HG02642 (cell line): Measurements from ENCODE around the gene STEAP4.

Experiments
- ATAC-seq: cut with Tn5 transposase; IDR thresholded peaks from one replicate; pipeline ENCODE4 v1.9.1; 2021; ENCODE audit warnings: mild to moderate bottlenecking; ENCODE audit not compliant: unreplicated experiment, poor library complexity

Gene STEAP4

DNA sequence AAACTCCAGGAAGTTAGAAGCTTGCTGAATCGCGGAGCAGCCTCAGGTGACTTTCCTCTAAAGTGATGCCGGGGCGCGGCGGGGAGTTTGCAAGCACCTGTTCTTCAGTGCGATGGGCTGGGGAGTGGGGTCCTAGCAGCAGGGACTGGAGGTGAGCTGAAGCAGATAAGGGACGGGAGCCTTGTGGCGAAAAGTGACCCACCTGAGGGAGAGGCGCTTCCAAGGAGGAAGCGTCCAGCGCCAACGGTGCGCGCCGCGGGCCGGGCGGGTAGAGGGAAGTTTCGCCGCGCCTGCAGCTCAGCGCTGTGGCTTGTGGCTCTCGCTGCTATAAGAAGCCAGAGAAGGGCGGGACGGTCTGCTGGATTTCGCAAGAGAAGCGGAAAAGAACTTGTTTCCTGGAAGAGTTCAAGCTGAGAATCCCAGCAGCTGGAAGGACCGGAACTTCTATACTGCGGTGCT lies at the start of gene STEAP4:
STEAP4 (minus strand) TSS at position 305 of the 459 bp plus-strand sequence. CDS start 22,625 bp downstream, outside the sequence.
- no peak for ATAC-seq

DNA sequence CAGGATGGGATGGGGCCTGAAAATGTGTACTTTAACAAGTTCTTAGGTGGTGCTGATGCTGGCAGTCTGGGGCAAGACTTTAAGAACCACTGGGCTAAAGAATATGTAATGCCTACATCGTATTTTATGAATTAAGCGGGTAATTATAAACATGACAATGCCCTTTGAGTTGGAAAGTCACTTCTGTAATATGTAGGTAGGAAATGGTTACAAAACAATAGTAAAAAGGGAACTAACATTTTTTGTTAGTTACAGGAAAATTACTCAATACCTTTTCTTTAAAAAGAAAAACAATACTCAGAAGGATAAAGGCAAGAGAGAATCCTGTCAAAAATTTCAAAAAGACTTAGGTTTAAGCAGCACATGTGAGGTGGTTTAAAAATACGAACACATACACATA lies 48.3 kb upstream of the STEAP4 start:
- ATAC-seq = no peak

DNA sequence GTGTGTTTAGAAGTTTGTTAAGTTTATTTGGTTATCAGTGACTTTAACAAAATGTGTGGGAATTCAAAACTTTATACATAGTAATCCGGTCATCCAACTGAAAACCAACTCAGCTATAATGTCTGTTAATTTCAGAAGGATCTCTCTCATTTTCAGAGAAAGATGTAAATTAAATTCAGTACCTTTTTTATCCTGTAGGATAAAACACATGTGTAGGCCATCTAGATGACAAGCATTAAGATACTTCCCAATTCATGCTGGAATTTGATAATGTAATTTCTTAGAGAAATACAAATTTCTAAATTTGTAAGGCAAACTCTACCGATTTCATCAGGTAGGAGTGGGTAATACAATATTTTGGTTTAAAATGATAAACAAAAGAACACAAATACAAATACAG lies 43.4 kb upstream of the STEAP4 start:
- no peak for ATAC-seq

DNA sequence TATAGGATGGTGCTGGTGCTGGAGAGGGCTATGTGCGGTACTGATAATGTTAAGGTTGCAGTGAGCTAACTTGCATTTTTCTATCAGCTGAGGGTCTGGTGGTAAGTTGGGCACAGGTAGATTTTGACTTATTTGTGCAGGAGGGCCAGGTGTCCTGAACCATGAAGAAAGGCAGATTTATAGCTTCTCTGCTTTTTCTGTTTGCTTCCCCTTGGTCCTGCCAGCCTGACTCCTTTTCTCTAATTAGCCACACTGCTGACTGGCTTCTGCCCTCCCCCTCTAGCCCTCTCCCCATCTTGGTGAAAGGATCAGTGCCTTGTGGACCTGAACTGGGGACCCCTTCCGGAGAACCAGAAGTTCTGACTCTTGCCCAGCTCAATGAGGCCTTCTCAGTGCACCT lies 40.8 kb upstream of the STEAP4 start:
- no peak for ATAC-seq

DNA sequence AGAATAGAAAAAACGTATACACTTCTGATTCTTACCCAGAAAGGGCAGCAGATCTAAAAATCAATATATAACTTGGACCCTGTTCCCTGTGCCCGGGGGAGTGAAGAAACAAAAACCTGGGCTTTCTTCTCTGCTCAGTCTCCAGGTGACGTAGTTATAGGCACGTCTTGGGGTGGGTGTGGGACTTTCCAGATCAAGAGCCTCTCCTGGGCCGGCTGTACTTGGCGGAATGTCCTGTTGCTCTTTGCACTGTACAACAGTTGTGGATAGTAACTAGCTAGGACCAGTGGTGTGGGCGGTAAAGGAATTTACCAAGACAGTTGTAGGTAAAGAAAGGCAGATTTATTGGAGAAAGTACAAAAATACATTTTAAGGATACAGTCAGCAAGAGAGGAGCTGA lies 40.4 kb upstream of the STEAP4 start:
- ATAC-seq = no peak

DNA sequence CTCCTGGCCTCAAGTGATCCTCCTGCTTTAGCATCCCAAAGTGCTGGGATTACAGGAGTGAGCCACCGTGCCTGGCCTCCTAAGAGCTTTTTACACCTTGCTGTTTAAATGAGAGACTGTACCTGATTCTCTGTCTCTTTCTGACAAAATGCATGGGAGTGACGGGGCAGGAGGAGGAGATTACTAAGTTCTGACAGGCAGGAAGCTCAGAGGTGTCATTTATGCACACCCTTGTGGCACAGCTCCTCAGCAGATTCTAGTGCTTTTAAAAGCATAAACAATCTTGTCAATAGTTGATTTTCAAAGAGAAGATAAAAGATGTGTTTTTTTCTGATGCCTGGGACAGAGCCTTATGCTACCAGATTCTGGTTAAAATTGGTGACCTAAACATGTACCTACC lies 39.7 kb upstream of the STEAP4 start:
- ATAC-seq = no peak

DNA sequence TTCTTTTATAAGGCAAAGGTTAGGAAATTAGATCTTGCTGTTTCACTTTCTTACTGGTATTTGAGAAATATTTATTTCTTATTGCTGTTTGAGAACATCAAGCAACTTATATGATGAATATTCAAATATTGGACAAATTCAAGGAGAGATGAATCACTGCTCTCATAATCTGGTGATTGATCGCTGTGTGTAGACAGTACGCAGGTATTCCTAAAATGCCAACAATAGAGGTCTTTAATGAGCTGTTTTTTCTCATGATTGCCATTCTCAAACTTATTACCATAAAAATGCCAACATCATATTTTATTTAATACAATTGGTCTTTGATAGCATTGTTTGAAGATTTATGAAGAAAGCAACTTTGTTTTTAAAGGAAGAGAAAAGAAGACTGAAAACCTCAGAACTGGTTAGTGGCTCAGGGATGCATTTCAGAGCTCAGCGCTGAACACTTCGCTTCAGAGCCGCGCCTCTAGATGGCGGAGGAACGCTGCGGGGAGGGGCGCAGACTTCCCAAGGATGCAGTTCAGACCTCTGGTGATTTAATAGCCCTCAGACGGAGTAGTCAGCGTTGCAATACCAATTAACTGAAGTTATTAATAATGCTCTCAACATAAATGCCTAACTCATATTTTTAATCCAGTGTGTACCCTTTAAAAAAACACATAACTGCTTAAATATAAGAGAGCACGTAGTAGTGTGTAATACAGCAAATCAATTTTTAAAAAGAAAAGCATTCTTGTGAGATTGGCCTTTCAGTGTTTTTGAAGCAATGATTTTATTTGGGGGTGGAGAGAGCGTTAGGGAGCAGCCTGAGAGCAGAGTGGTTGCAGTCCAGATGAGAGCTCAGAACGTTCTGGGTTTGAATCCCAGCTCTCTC lies 38.5 kb upstream of the STEAP4 start:
- peak; percentile 67 for ATAC-seq

DNA sequence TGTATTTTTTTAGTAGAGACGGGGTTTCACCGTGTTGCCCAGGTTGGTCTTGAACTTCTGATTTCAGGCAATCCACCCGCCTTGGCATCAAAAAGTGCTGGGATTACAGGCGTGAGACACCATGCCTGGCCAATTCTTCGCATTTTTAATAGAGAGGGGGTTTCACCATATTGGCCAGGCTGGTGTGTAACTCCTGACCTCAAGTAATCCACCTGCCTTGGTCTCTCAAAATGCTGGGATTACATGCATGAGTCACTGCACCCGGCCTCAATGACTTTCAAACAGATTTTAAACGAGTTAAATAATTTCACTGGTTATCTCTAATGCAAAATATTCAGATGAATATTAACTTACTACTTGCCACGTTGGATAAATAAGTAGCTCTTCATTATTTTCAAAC lies 37.6 kb upstream of the STEAP4 start:
- no peak for ATAC-seq

DNA sequence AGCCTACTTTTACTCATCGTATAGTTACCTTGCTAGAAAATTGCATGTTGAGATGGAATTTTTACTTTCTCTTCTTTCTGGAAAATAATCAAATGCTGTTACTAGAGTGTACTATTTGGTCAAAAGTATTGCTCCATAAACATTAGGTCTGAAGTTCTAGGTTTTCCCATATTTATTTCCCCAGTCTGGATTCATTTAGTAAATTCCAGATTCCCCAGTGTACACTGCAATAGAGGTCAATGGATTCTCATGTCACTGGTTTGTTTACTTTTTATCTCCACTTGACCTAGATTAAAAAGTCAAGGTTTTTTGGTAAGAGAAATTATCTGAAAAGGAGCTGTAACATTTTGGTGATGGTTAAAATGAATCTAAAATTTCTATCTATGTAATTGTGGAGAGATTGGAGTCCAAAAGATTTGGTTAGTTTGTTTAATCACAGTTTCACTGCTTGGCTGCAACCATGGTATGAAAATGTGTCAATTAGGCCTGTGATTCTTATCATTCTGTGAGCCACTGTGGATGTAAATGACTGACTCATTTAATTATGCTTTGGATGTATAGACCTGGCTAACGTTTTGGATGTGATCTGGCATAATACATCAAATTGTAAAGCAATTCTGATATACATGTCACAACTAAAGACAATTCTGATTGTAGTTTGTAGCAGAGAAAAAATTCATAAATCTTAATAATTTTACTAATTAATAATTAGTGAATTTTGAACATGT lies 32.7 kb upstream of the STEAP4 start:
- no peak for ATAC-seq

DNA sequence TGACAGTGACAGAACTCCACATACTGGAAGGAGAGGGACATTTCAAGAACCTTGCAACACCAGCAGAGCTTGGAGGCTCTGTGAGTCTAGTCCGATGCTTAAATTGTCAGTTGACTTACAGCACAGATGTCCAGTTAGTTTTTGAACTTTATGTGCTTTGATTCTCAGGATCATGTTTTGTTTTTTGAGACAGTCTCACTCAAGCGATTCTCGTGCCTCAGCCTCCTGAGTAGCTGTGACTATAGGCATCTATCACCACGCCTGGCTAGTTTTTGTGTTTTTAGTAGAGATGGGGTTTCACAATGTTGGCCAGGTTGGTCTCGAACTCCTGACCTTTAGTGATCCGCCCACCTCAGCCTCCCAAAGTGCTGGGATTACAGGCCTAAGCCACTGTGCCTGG lies 31.8 kb upstream of the STEAP4 start:
- ATAC-seq = no peak

DNA sequence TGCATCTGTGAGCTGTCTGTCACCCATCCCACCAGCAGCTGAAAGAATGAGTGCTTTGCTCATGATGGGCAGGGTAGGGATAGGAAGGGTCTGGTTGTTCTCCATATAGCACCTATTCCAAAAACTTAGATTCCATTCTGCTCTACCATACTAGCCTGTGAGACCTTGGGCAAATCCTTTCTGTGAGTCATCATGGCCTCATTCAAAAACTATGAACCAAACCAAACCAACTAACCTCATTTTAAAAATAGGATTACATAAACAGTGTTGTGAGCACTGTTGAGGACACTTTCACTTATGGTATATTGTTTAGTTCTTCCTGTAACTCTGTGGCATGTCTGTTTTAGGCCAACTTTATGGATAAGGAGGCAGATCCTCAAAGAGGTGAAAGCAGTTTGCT lies 30.9 kb upstream of the STEAP4 start:
- no peak for ATAC-seq

DNA sequence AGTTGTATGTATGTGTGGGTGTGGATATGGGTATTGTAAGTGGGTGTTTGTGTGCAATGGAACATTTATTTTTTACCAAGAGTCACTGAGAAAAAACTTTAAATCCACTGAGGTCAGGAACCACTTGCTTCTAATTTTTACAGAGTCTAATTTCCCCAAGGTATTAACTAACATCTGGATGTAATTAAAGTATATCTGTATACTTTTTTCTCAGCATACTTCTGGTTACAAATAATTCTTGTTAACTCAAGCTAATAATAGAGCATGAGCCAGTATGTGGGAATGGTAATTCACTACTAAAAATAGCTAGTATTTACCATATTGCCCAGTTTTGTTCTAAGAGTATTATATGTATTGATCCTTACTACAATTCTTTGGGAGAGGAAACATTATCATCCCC lies 24.6 kb upstream of the STEAP4 start:
- ATAC-seq = no peak

DNA sequence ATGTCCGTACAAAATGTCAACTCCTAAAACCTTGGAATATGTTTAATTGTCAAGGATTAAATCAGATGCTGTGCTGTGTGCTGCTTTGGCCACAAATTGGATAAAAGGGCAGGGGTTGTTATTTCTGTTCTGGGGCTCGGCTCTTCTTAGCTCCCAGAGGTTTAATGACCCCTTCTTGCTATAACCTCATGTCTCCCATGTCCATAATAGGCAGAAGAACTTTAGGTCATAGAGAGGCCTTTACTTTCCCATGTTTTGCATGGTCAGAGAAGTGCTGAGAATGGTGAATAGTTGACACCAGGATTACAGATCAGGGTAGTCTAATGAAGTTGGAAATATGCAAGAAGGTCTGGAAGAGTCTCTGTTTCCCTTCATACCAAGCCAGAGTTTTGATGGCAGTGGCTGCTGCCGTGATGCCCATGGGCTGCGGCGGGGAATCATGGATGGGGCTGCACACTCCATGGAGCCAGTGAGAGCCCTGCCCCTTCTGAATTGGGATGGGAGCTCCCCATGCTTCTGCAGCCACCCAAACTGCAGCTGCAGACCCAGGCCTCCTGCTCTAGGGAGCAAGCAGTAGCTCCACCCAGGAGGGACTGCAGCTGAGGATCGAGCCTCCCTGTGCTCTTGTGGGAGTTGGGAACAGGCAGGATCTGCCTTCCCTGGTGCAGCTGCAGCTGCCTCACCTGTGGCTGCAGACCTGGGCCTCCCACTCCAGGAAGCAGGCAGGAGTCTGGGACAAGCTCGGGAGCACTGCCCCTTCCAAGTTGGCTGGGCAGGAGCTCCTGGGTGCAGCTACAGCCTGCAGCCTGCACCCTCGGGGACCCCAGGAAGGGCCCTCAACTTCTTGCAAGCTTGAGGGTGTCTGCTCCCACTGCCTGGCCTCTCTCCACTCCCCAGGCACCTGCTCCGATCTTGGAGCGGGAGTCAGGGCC lies 23.1 kb upstream of the STEAP4 start:
- ATAC-seq = no peak

DNA sequence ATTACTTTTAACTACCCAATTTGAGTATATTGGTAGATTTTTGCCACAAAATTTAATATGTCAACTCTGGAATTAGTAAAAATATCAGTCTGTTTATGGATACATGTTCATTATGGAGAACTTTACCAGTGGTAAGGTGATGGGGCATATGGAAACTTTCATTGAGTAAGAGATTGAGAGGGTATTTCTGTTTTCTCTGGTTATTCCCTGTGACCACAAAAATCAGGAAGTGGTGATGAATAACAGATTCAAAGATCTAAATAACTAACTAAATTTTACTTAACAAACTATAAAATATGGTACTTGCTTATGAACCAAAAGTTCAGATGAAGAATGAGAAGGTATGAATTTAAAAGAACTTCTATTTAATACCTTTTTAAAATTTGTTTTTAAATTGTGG lies 22.1 kb upstream of the STEAP4 start:
- ATAC-seq = no peak

DNA sequence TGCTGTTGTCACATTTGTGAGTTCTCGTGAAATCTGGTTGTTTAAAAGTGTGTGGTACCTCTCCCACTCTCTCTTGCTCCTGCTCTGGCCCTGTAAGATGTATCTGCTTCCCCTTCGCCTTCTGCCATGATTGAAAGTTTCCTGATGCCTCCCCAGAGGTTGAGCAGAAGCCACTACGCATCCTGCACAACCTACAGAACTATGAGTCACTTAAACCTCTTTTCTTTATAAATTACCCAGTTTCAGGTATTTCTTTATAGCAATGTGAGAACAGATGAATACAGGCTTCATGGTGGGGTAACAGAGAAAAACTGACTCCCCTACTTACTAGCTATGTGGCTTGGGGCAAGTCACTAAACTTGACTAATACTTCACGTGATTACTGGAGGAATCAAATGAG lies 18.0 kb upstream of the STEAP4 start:
- no peak for ATAC-seq

DNA sequence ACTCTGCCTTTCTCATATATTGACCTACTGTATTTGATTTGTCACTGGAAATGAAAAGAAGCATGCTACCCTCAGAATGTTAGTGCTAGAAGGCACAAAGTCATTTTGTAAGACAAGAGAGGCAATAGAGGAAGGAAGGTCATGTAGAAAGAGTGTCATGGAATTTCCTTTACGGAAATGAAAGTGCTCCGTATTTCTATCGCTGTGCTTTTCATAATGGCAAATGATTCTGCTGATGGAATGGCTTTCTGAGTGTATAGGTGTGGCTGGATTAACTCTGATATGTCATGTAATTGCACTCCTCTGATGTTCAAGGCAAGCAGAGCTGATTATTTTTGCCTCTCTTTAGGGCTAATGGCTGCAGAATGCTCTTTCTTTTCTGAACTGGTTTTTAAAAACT lies 15.5 kb upstream of the STEAP4 start:
- ATAC-seq = no peak

DNA sequence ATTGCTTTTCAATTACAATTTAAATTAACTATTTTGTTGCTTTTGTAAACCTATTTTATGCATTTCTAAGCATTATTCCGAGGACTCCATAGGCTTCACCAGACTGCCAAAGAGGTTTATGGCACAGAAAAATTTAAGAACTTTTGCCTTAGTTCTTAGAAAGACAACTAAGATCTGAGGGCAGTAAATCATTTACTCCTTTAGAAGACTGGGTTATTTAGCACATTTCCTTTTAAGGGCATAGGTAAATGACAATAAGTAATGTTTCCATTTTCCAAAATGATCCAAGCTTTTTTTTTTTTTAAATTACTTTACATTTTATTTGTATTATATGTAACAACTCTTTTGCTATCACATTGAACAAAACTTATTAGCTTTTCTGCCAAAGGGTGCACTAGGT lies 15.0 kb upstream of the STEAP4 start:
- no peak for ATAC-seq

DNA sequence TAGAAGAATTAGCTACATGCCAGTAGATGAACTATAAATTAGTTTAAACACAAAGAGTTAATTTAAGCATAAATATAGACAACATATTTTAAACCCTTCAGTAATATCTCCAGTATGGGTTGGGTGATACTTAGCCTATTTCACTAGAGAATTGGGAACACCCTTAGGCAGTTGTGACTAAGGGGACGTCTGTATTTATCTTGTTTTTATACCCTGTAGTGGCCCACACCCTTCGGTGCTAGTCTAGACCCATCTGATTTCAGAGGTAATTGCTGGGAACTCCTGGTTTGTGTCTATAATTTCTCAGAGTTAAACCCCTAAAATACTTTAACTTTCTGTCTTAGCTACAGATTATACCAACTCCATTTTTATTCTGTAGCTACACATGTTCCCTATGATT lies 11.5 kb upstream of the STEAP4 start:
- no peak for ATAC-seq

DNA sequence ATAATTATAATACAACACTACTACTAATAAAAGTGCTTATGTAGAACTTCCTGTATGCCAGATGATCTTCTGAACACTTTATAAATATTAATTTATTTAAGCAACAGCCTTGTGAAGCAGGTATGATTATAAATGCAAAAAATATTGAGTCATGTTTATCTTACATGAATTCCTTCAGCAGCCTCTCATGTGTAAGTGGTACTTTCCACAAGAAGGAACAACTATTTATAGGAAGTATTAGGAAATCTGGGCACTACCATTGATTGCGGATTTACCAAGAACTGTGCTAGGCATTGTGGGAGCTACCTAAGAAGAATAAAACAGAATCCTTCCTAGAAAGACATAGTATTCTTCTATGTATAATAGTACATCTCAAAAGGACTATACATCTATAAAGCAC lies 10.7 kb upstream of the STEAP4 start:
- ATAC-seq = no peak

DNA sequence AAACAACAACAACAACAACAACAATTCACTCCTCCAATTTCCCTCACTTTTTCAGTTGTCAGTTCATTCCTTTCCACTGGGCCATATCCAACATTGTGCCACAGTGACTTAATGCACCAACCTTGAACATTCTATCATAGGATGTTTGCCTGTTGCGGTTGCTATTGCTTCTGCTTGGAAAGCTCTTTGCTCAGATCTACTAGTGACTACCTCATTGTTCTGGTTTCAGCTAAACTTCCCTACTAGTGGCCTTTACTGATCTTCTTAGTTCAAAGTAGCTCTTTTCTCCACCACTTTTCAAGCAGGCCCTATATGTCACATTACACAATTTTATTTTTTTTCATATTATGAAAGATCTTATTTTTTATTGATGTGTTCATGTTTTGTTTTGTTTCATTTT lies 9.8 kb upstream of the STEAP4 start:
- ATAC-seq = no peak

DNA sequence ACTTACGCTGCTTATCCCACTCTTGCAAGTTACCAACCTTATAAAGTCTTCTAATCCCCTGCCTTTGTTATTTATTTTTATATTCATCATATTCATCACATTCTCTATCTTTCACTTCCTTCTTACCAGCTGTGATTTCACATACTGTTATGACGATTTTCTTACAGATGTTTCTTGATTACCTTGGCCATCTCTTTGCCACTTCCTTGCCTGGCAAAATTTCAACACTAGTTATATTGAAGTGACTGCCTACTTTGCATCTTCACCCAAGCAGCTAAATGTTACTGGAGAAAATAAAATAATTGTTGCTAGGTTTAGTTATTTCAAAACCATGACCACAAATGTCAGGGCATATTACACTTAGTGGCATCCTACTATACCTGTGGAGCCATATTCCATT lies 8.8 kb upstream of the STEAP4 start:
- ATAC-seq = no peak
